ENCODE data around the gene NRP2. TPM values are rescaled to one million over a fixed set of nuclear protein-coding genes. Genes with fewer than 3 reads are reported as not detected.

The NRP2 gene
- total RNA-seq, 4 donors from 2014 or later, result 35.9 to 156 (median 114) TPM

DNA sequence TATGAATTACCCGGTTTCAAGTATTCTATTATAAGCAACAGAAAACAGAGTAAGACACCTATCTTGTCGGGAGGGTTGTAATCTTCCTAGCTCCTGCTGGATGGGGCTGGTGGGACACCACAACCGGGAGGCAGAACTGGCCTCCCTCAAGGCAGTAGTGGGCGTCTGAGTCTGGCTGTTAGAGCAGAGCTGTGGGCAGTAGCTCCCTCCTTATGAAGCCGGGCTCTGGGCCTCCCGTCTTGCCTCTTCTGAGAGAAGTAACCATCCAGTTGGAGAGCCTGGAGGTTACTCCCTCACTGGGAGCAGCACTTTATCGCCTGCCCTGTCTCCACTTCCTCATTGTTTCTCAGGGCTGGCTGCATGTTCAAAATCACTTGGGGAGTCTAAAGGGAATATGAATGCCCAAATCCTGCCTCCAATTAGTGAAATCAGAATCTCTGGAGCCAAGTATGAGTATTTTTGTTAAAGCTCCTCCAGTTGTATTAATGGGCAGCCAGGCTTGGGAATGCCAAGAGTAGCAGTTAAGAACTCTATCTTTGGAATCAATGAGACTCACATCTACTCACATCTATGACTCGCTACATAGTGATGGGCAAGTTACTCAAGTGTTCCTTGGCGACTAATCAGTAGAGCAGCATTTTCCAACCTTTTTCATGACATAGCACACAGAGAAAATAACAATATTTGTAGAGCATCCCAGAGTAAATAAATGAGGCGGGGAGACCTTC is 27.3 kb upstream of the NRP2 start:
- H3K36me3 ChIP-seq, result no peaks in the 10 kb centered on the region
- H3K27ac ChIP-seq, result no peak overlapping the region
- H3K27me3 ChIP-seq, result no peaks in the 10 kb centered on the region
- no peaks in the 10 kb centered on the region for H3K9me3 ChIP-seq
- TF ChIP-seq POLR2A (IDR thresholded peaks at IDR 0.05), result no peak
- intact Hi-C loops (cut with DNase I; ENCODE audit: low total_unique reads), result no loop called here
- H3K4me1 ChIP-seq, result peaks cover 0 to 4% of the 10 kb centered on the region in 2 donors
- no peak overlapping the region for H3K4me3 ChIP-seq
- no peak for DNase-seq

DNA sequence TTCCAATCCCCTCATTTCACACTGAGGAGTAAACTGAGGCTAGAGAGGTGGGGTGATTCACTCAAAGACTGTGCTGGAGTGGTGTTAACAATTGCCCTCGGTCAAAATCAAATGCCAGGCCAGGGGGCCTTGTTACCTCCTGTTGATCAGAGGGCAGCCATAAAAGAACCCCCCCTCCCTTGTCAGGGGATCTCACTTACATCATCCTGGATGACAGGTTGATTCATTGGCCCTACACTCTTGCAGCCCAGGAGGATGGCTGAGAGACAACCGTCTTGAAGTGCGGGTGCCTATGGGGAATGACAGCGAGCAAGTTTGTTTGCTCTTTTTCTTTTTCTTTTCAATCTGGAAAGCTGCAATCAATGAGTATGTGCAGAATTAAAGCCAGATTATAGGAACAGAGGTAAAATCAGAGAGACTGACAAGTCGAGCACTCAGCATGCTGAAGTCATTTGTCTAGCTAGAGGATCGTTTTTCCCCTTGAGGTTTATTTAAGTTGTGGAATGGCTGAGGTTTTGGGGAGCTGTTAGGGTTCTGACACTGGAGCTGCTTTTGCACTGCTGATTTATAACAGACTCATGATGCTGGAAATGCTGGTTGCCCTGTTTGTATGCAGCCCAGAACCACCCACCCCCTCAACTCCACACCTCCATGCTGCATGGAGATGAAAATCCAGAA is 26.4 kb upstream of the NRP2 start:
- intact Hi-C loops (cut with DNase I; ENCODE audit: low total_unique reads), result no loop called here
- H3K27ac ChIP-seq, result no peak overlapping the region
- H3K4me3 ChIP-seq, result no peak overlapping the region
- TF ChIP-seq, protein P1, sequence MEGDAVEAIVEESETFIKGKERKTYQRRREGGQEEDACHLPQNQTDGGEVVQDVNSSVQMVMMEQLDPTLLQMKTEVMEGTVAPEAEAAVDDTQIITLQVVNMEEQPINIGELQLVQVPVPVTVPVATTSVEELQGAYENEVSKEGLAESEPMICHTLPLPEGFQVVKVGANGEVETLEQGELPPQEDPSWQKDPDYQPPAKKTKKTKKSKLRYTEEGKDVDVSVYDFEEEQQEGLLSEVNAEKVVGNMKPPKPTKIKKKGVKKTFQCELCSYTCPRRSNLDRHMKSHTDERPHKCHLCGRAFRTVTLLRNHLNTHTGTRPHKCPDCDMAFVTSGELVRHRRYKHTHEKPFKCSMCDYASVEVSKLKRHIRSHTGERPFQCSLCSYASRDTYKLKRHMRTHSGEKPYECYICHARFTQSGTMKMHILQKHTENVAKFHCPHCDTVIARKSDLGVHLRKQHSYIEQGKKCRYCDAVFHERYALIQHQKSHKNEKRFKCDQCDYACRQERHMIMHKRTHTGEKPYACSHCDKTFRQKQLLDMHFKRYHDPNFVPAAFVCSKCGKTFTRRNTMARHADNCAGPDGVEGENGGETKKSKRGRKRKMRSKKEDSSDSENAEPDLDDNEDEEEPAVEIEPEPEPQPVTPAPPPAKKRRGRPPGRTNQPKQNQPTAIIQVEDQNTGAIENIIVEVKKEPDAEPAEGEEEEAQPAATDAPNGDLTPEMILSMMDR (IDR thresholded peaks at IDR 0.05), result no peak
- no peak for TF ChIP-seq POLR2A (IDR thresholded peaks at IDR 0.05)
- no peaks in the 10 kb centered on the region for H3K36me3 ChIP-seq
- DNase-seq, result no peak
- H3K27me3 ChIP-seq, result no peaks in the 10 kb centered on the region
- H3K9me3 ChIP-seq, result no peaks in the 10 kb centered on the region
- peaks cover 0 to 4% of the 10 kb centered on the region in 2 donors for H3K4me1 ChIP-seq

DNA sequence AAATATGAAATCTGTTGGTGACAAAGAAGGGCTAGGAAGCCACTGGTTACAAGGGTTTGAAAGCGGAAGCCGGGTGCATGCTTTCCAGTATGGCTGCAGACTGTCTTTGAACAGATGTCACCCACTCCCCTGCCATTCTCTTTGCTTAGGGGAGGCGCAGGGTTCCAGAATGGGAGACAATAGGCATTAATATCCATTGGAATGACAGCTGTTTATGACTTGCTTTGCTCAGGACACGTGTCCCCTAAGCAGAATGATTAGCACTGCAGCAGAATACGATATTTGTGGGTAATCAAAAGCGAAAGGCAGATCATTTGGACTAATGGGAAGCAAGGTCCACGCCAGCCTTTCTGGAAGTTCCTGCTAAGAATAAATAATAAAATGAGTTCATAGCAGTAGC is 25.8 kb upstream of the NRP2 start:
- intact Hi-C loops (cut with DNase I; ENCODE audit: low total_unique reads), result no loop called here
- no peak overlapping the region for H3K27ac ChIP-seq
- no peak for DNase-seq

DNA sequence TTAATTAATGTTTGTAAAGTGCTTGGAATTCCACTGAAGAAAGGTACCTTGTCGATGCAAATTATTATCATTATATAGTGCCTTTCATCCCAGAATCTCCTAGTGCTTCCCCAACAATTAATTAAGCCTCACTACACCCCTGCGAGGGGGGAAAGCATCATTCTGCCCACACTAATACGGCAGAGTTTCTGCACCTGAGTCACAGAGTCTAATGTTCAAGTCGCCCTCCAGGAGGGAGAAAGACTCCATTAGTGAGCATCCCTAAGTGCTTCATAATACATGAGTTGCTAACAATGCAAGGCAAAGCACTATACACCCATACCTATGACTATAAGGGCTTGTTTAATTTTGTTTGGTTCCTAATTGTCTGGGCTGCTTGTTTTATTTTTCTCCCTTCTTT is 25.4 kb upstream of the NRP2 start:
- intact Hi-C loops (cut with DNase I; ENCODE audit: low total_unique reads), result no loop called here
- DNase-seq, result no peak
- Histone ChIP-seq H3K4me3 (no peak overlapping the region), H3K4me1 (peaks cover 0 to 4% of the 10 kb centered on the region in 2 donors), H3K27ac (no peak overlapping the region), H3K27me3 (no peaks in the 10 kb centered on the region), H3K36me3 (no peaks in the 10 kb centered on the region), H3K9me3 (no peaks in the 10 kb centered on the region)
- TF ChIP-seq, protein P1 (IDR thresholded peaks at IDR 0.05), result no peak
- no peak for TF ChIP-seq POLR2A (IDR thresholded peaks at IDR 0.05)

More for the DNA sequence above, 25.8 kb upstream of the NRP2 start:
- TF ChIP-seq, protein P1 (IDR thresholded peaks at IDR 0.05), result no peak
- no peak for TF ChIP-seq POLR2A (IDR thresholded peaks at IDR 0.05)
- Histone ChIP-seq H3K27me3 (no peaks in the 10 kb centered on the region), H3K9me3 (no peaks in the 10 kb centered on the region), H3K4me3 (no peak overlapping the region), H3K36me3 (no peaks in the 10 kb centered on the region), H3K4me1 (peaks cover 0 to 4% of the 10 kb centered on the region in 2 donors)

DNA sequence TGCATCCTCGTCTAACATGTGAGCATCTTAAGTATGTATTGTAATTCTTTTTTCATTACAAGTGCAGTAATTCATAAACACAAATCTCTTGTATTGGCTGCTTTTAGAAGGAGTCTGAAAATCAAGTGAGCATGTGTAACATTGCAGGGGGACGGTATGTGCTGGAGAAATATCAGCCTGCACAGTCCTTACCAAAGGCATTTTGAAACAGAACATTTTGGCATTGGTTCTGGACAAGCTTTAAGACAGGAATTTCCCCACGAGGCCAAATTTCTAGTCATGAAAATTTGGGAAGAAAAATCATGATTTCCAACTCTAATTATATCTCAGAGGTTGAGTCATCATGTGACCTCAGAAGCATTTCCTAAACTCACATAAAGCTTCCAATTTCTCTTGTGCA is 24.7 kb upstream of the NRP2 start:
- peak in 1 of 2 donors; percentile 38 for DNase-seq
- intact Hi-C loops (cut with DNase I; ENCODE audit: low total_unique reads), result no loop called here
- no peaks in the 10 kb centered on the region for H3K9me3 ChIP-seq
- H3K27me3 ChIP-seq, result no peaks in the 10 kb centered on the region
- H3K36me3 ChIP-seq, result no peaks in the 10 kb centered on the region
- peaks cover 0 to 4% of the 10 kb centered on the region in 2 donors for H3K4me1 ChIP-seq
- H3K4me3 ChIP-seq, result no peak overlapping the region
- H3K27ac ChIP-seq, result no peak overlapping the region
- TF ChIP-seq, protein P1 (IDR thresholded peaks at IDR 0.05), result no peak
- no peak for TF ChIP-seq POLR2A (IDR thresholded peaks at IDR 0.05)
